Uterus (tissue), 4 donors: ENCODE results near the gene TPGS2. TPM values are rescaled to one million over a fixed set of nuclear protein-coding genes. Genes with fewer than 3 reads are reported as not detected.

Experiments
- DNase-seq, 2 donors: peaks; one replicate each; pipeline ENCODE4 v3.0.0-alpha.2; 2019 to 2020
- H3K27ac ChIP-seq, 2 donors: fragments of 200-600 bp; sonication (generic); 1 replicate in 1 of 2; 2 replicates in 1 of 2; pipeline ENCODE4 v1.5.1; 2016 to 2018
- H3K27me3 ChIP-seq, 2 donors: fragments of 200-600 bp; sonication (generic); one replicate each; pipeline ENCODE4 v1.5.1; 2018 to 2019; ENCODE audit warnings: control low read depth in 1 of 2
- H3K36me3 ChIP-seq, 2 donors: fragments of 200-600 bp; sonication (generic); one replicate each; pipeline ENCODE4 v1.5.1; 2019; ENCODE audit warnings: control low read depth in 1 of 2
- H3K4me1 ChIP-seq, 2 donors: fragments of 200-600 bp; sonication (generic); one replicate each; pipeline ENCODE4 v1.5.1; 2018 to 2019; ENCODE audit warnings: control low read depth in 1 of 2
- H3K4me3 ChIP-seq, 2 donors: fragments of 200-600 bp; sonication (generic); 1 replicate in 1 of 2; 2 replicates in 1 of 2; pipeline ENCODE4 v1.5.1; 2018 to 2019; ENCODE audit warnings: mild to moderate bottlenecking in 1 of 2
- H3K9me3 ChIP-seq, 2 donors: fragments of 200-600 bp; sonication (generic); one replicate each; pipeline ENCODE4 v1.5.1; 2019; ENCODE audit warnings: control low read depth in 1 of 2
- POLR2A ChIP-seq, 2 donors: fragments of 450-650 bp; IDR thresholded peaks; one replicate each; pipeline ENCODE4 v1.6.1; 2016; ENCODE audit warnings: antibody characterized with exemption in 2 of 2, mild to moderate bottlenecking in 1 of 2, moderate library complexity in 1 of 2
- intact Hi-C: fragments of 100-400 bp; cut with DNase I; formaldehyde crosslinking; loops from one replicate; pipeline ENCODE4 v1.15.1; 2023; ENCODE audit warnings: low total_unique reads
- total RNA-seq, 4 donors: library from RNA; depleted of rRNA in 3 of 4; stranded (reverse); fragments of >200 nt in 3 of 4; gene quantifications; one replicate each; pipeline versions ENCODE4 v1.1.0 to v1.2.4, GENCODE V29; 2014 to 2023
- TF ChIP-seq, protein P1 (sequence below), 4 experiments: fragments of 200-600 bp in 2 of 4; fragments of 450-650 bp in 2 of 4; sonication (generic) in 2 of 4; IDR thresholded peaks; one replicate each; pipeline ENCODE4 v1.5.1; 2016 to 2019; ENCODE audit warnings: antibody characterized with exemption in 4 of 4, mild to moderate bottlenecking in 2 of 4, moderate library complexity in 1 of 4
- donor health status: DM: yes; HTN: yes; CAD: no.

The TPGS2 gene
- total RNA-seq, 4 donors from 2014 or later = 42.3 to 85.6 (median 69.1) TPM

DNA sequence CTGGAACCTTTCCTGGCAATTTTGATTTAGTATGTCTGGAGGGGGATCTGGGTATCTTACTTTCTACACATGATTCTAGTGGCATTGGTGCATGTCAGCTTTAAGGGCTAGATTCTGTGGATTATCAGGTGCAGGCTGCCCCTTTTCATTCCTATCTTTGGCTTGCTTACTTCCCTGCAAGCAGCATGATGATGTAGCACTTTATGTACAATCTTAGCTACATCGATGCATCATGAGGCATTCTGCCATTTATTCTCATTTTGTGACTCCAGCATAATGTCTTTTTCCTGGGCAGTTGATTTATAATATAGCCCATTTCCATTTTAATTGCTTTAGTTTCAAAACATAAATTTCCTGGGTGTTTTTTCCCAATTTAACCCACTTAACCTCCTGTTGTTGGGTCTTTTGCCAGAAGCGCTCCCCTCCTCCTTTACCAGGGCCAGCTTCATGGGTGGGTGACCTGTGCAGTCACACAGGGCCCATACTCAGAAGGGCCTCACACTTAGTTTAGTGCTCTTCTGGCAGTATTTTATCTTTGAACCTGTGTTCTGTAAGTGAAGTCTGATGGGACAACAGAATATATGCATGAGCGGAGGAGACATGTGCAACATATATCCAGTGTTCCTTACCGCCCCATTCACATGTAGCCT is 36.0 kb downstream of the TPGS2 start:
- no peak overlapping the region for H3K4me3 ChIP-seq
- no peaks in the 10 kb centered on the region for H3K27me3 ChIP-seq
- intact Hi-C loops = no loop called here
- no peak for DNase-seq
- no peak for TF ChIP-seq POLR2A (IDR thresholded peaks at IDR 0.05)
- TF ChIP-seq, protein P1, sequence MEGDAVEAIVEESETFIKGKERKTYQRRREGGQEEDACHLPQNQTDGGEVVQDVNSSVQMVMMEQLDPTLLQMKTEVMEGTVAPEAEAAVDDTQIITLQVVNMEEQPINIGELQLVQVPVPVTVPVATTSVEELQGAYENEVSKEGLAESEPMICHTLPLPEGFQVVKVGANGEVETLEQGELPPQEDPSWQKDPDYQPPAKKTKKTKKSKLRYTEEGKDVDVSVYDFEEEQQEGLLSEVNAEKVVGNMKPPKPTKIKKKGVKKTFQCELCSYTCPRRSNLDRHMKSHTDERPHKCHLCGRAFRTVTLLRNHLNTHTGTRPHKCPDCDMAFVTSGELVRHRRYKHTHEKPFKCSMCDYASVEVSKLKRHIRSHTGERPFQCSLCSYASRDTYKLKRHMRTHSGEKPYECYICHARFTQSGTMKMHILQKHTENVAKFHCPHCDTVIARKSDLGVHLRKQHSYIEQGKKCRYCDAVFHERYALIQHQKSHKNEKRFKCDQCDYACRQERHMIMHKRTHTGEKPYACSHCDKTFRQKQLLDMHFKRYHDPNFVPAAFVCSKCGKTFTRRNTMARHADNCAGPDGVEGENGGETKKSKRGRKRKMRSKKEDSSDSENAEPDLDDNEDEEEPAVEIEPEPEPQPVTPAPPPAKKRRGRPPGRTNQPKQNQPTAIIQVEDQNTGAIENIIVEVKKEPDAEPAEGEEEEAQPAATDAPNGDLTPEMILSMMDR (IDR thresholded peaks at IDR 0.05) = no peak
- no peaks in the 10 kb centered on the region for H3K9me3 ChIP-seq
- H3K4me1 ChIP-seq = no peaks in the 10 kb centered on the region
- no peak overlapping the region for H3K27ac ChIP-seq
- H3K36me3 ChIP-seq = no peaks in the 10 kb centered on the region

DNA sequence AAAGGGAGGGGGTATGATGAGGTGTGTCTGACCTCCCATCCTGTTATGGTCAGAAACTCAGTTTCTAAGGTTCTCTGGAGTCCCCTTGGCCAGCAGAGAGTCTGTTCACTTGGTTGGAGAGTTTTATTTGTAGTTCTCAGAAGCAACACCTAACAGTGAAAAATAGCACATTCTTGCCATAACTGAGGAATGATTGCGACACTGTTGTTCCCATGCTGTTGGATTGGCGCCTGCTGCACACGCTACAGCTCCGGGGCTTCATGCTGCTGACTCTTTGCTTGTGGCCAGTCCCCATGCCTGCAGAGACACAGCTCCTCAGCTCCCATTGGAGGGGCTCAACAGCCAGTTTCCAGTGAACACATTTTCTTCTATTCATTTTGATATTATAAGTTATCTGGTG is 42.1 kb downstream of the TPGS2 start:
- TF ChIP-seq POLR2A (IDR thresholded peaks at IDR 0.05) = no peak
- TF ChIP-seq, protein P1 (IDR thresholded peaks at IDR 0.05) = no peak
- no peaks in the 10 kb centered on the region for H3K9me3 ChIP-seq
- H3K4me1 ChIP-seq = no peaks in the 10 kb centered on the region
- H3K4me3 ChIP-seq = no peak overlapping the region
- H3K27ac ChIP-seq = no peak overlapping the region
- intact Hi-C loops = no loop called here
- no peaks in the 10 kb centered on the region for H3K36me3 ChIP-seq
- peak; percentile 43 to 51 for DNase-seq
- H3K27me3 ChIP-seq = no peaks in the 10 kb centered on the region

DNA sequence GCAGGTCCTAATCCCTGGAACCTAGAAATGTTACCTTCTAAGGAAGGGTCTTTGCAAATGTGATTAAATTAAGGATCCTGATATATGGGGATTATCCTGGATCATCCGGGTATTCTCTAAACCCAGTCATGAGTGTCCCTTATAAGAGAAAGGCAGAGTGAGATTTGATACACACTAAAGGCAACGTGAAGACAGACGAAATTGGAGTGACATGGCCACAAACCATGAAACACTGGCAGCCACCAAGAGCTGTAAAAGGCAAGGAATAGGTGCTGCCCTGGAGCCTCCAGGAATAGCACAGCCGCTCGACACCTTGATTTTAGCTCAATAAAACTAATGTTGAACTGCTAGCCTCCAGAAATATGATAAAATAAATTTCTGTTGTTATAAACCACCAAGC is 45.0 kb downstream of the TPGS2 start:
- Histone ChIP-seq H3K36me3 (no peaks in the 10 kb centered on the region), H3K27ac (no peak overlapping the region), H3K9me3 (no peaks in the 10 kb centered on the region), H3K27me3 (no peaks in the 10 kb centered on the region), H3K4me3 (no peak overlapping the region), H3K4me1 (no peaks in the 10 kb centered on the region)
- no peak for DNase-seq
- intact Hi-C loops = no loop called here
- no peak for TF ChIP-seq POLR2A (IDR thresholded peaks at IDR 0.05)
- TF ChIP-seq, protein P1 (IDR thresholded peaks at IDR 0.05) = no peak

DNA sequence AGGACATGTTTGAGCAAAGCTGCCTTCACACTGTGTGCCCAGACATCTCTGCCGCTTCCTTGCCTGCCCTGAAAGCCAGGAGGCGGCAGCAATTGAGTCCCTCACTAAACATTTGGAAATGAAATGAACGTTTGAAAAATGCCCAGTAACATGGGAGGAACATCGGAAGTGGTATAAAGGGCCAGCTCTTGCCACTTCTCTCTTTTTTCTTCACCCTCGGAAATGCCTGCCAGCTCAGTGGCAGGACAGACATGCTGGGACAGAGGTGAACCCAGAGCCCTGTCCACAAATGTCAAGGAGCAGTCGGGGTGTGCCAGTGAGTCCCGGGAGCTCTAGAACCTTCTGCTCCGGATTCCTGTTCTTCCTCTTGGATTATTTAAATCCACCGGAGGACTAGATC is 46.1 kb downstream of the TPGS2 start:
- no peak for DNase-seq
- H3K4me3 ChIP-seq = no peak overlapping the region
- no peaks in the 10 kb centered on the region for H3K4me1 ChIP-seq
- TF ChIP-seq, protein P1 (IDR thresholded peaks at IDR 0.05) = no peak
- TF ChIP-seq POLR2A (IDR thresholded peaks at IDR 0.05) = no peak
- no peaks in the 10 kb centered on the region for H3K36me3 ChIP-seq
- no peak overlapping the region for H3K27ac ChIP-seq
- no peaks in the 10 kb centered on the region for H3K9me3 ChIP-seq
- intact Hi-C loops = no loop called here
- H3K27me3 ChIP-seq = no peaks in the 10 kb centered on the region

DNA sequence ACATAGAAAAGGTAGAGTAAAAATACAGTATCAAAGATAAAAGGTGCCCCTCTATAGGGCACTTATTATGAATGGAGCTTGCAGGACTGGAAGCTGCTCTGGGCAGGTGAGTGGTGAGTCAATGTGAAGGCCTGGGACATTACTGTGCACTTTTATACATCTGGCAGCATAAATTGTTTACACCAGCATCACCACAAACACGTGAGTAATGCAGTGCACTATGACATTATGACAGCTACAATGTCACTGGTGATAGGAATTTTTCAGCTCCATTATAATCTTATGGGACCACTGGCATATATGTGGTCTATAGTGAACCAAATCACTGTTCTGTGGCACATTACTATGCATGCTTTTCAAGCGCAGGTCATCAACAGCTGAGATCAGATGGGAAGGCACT is 48.1 kb downstream of the TPGS2 start:
- H3K36me3 ChIP-seq = no peaks in the 10 kb centered on the region
- H3K27ac ChIP-seq = no peak overlapping the region
- H3K9me3 ChIP-seq = no peaks in the 10 kb centered on the region
- DNase-seq = no peak
- TF ChIP-seq, protein P1 (IDR thresholded peaks at IDR 0.05) = no peak
- TF ChIP-seq POLR2A (IDR thresholded peaks at IDR 0.05) = no peak
- H3K4me1 ChIP-seq = no peaks in the 10 kb centered on the region
- no peaks in the 10 kb centered on the region for H3K27me3 ChIP-seq
- intact Hi-C loops = no loop called here
- H3K4me3 ChIP-seq = no peak overlapping the region
